H9 (cell line): ENCODE data around the gene INPP5E. TPM values are rescaled to one million over a fixed set of nuclear protein-coding genes. Genes with fewer than 3 reads are reported as not detected.

Experiments used
- DNase-seq: peaks from one replicate; pipeline ENCODE4 v3.0.0-alpha.2; 2017
- H2AFZ ChIP-seq: one replicate; pipeline ENCODE4 v1.6.1; 2013; ENCODE audit warnings: mild to moderate bottlenecking, low read length, control low read depth, moderate library complexity
- H2AK5ac ChIP-seq: 2 replicates; pipeline ENCODE4 v1.6.1; 2013; ENCODE audit warnings: low read length, control low read depth, mixed read lengths; ENCODE audit not compliant: insufficient read length
- H2BK120ac ChIP-seq: one replicate; pipeline ENCODE4 v1.6.1; 2013; ENCODE audit warnings: low read depth, mild to moderate bottlenecking, low read length, control low read depth, inconsistent platforms; ENCODE audit not compliant: poor library complexity, severe bottlenecking
- H2BK12ac ChIP-seq: 2 replicates; pipeline ENCODE4 v1.6.1; 2013; ENCODE audit warnings: low read length, control low read depth, mixed read lengths, low read depth; ENCODE audit not compliant: insufficient read length
- H2BK15ac ChIP-seq: 2 replicates; pipeline ENCODE4 v1.6.1; 2013; ENCODE audit warnings: low read depth, low read length, control low read depth
- H2BK20ac ChIP-seq: one replicate; pipeline ENCODE4 v1.6.1; 2013; ENCODE audit warnings: low read depth, mild to moderate bottlenecking, low read length, control low read depth, inconsistent platforms; ENCODE audit not compliant: poor library complexity, severe bottlenecking
- H2BK5ac ChIP-seq: 2 replicates; pipeline ENCODE4 v1.6.1; 2013; ENCODE audit warnings: low read length, control low read depth, mixed read lengths; ENCODE audit not compliant: insufficient read length
- H3K14ac ChIP-seq: 2 replicates; pipeline ENCODE4 v1.6.1; 2013; ENCODE audit warnings: low read length, control low read depth; ENCODE audit not compliant: insufficient read depth
- H3K18ac ChIP-seq: 2 replicates; pipeline ENCODE4 v1.6.1; 2013; ENCODE audit warnings: low read depth, mild to moderate bottlenecking, mixed read lengths, low read length, control low read depth; ENCODE audit not compliant: insufficient read length
- H3K23ac ChIP-seq: 2 replicates; pipeline ENCODE4 v1.6.1; 2013; ENCODE audit warnings: low read length, control low read depth, mixed read lengths, low read depth; ENCODE audit not compliant: insufficient read length
- H3K23me2 ChIP-seq: 2 replicates; pipeline ENCODE4 v1.6.1; 2013; ENCODE audit warnings: low read depth, mild to moderate bottlenecking, mixed read lengths, low read length, control low read depth; ENCODE audit not compliant: insufficient read length, poor library complexity, severe bottlenecking
- H3K27ac ChIP-seq: 2 replicates; pipeline ENCODE4 v1.5.1; 2013; ENCODE audit warnings: low read length, control low read depth, mixed read lengths, low read depth; ENCODE audit not compliant: insufficient read length
- H3K27me3 ChIP-seq: 2 replicates; pipeline ENCODE4 v1.6.1; 2013; ENCODE audit warnings: low read length, control low read depth, inconsistent platforms; ENCODE audit not compliant: insufficient read depth
- H3K4ac ChIP-seq: 2 replicates; pipeline ENCODE4 v1.6.1; 2013; ENCODE audit warnings: low read depth, mild to moderate bottlenecking, control low read depth, inconsistent platforms, low read length, moderate library complexity
- H3K4me1 ChIP-seq: 2 replicates; pipeline ENCODE4 v1.6.1; 2013; ENCODE audit warnings: low read length, control low read depth, inconsistent platforms; ENCODE audit not compliant: insufficient read depth
- H3K4me2 ChIP-seq: 2 replicates; pipeline ENCODE4 v1.6.1; 2013; ENCODE audit warnings: low read length, control low read depth, mixed read lengths; ENCODE audit not compliant: insufficient read length, insufficient read depth
- H3K56ac ChIP-seq: 2 replicates; pipeline ENCODE4 v1.6.1; 2013; ENCODE audit warnings: low read depth, mild to moderate bottlenecking, mixed read lengths, low read length, control low read depth; ENCODE audit not compliant: insufficient read length
- H3K79me1 ChIP-seq: 2 replicates; pipeline ENCODE4 v1.6.1; 2013; ENCODE audit warnings: low read depth, mild to moderate bottlenecking, moderate library complexity, low read length, control low read depth, inconsistent platforms; ENCODE audit not compliant: insufficient read depth, poor library complexity, severe bottlenecking
- H3K79me2 ChIP-seq: 2 replicates; pipeline ENCODE4 v1.6.1; 2013; ENCODE audit warnings: low read length, control low read depth, inconsistent platforms; ENCODE audit not compliant: insufficient read depth
- H3K9ac ChIP-seq: 2 replicates; pipeline ENCODE4 v1.6.1; 2013; ENCODE audit warnings: low read length, control low read depth, mixed read lengths; ENCODE audit not compliant: insufficient read length; ENCODE audit errors: extremely low read depth
- H3K9me3 ChIP-seq: one replicate; pipeline ENCODE4 v1.6.1; 2013; ENCODE audit warnings: low read depth, low read length, inconsistent platforms; ENCODE audit not compliant: control insufficient read depth
- H3T11ph ChIP-seq: one replicate; pipeline ENCODE4 v1.6.1; 2013; ENCODE audit warnings: mild to moderate bottlenecking, low read length, control low read depth, inconsistent platforms
- H4K20me1 ChIP-seq: one replicate; pipeline ENCODE4 v1.6.1; 2013; ENCODE audit not compliant: control insufficient read depth, insufficient read length, insufficient read depth
- H4K5ac ChIP-seq: 2 replicates; pipeline ENCODE4 v1.6.1; 2013; ENCODE audit warnings: low read depth, mild to moderate bottlenecking, mixed read lengths, low read length, control low read depth; ENCODE audit not compliant: insufficient read length
- H4K8ac ChIP-seq: replicated peaks from 2 replicates; pipeline ENCODE4 v1.6.1; 2013; ENCODE audit warnings: low read length, control low read depth, mixed read lengths, low read depth; ENCODE audit not compliant: insufficient read length
- H4K91ac ChIP-seq: 2 replicates; pipeline ENCODE4 v1.6.1; 2013; ENCODE audit warnings: low read depth, mild to moderate bottlenecking, moderate library complexity, mixed read lengths, low read length, control low read depth; ENCODE audit not compliant: insufficient read length
- H3K27ac Mint-ChIP-seq, 3 experiments: 2 replicates in 2 of 3; 3 replicates in 1 of 3; pipeline ENCODE4 v1.8.0; 2020 to 2021; ENCODE audit warnings: mixed read lengths in 3 of 3, mild to moderate bottlenecking in 1 of 3, moderate library complexity in 1 of 3
- H3K27me3 Mint-ChIP-seq: 2 replicates; pipeline ENCODE4 v1.8.0; 2021; ENCODE audit warnings: low read depth, mild to moderate bottlenecking, moderate library complexity, mixed read lengths
- H3K36me3 Mint-ChIP-seq, 3 experiments: 2 replicates in 2 of 3; 3 replicates in 1 of 3; pipeline ENCODE4 v1.8.0; 2020 to 2021; ENCODE audit warnings: low read depth in 3 of 3, mixed read lengths in 3 of 3; ENCODE audit not compliant: insufficient read depth in 1 of 3
- H3K4me1 Mint-ChIP-seq, 2 experiments: 2 replicates each; pipeline ENCODE4 v1.8.0; 2020; ENCODE audit warnings: mixed read lengths in 2 of 2
- H3K4me3 Mint-ChIP-seq, 2 experiments: 2 replicates in 1 of 2; 3 replicates in 1 of 2; pipeline ENCODE4 v1.8.0; 2020 to 2021; ENCODE audit warnings: mild to moderate bottlenecking in 2 of 2, mixed read lengths in 2 of 2, moderate library complexity in 1 of 2
- H3K9me3 Mint-ChIP-seq, 2 experiments: 2 replicates in 1 of 2; 3 replicates in 1 of 2; pipeline ENCODE4 v1.8.0; 2020; ENCODE audit warnings: mild to moderate bottlenecking in 2 of 2, mixed read lengths in 2 of 2, moderate library complexity in 1 of 2
- WGBS: extraction: QIAGEN DNeasy Blood & Tissue Kit; methylation state at CpG from one replicate; pipeline ENCODE4 v1.1.7; 2013; ENCODE audit warnings: missing lambda C conversion rate, low lambda C conversion rate, mixed read lengths; ENCODE audit not compliant: insufficient read length; ENCODE audit errors: extremely low coverage; 5-methylcytosine and 5-hydroxymethylcytosine counted together
- total RNA-seq: library from RNA; stranded (reverse); gene quantifications from 2 replicates; pipeline ENCODE4 v1.2.1, GENCODE V29; 2021
- TF ChIP-seq, protein P1 (sequence below): fragments of 200-600 bp; sonication (generic); conservative IDR thresholded peaks from 3 replicates; pipeline ENCODE4 v1.8.0; 2021; ENCODE audit warnings: antibody characterized with exemption, mild to moderate bottlenecking

The INPP5E gene
- total RNA-seq, 1 experiment from 2014 or later, result 21.0 TPM

DNA sequence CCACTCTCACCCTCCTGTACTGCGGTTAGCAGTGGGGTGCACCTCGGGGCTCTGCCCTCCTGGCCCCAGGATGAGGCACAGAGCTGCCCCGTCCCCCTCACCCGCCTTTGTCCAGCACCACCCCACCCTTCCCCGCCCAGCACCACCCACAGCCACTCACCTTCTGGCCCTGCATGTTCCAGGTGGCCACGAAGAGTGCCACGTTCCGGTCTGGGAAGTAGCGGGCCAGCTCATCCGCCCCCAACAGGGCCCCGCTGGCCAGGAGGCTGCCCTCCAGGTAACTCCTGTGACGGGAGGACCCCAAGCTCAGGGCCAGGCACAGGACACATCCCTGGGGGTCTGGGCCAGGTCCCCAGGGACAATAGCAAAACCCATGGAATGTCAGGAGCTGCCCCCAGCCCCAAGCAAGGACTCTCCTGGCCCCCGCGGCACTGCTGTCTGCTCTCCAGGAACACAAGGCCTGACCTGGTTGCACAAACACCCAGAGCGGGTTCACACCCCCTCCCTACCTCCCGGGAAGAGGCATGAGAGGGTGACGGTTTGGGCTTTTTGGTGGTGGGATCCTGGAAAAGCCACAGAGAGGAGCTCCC lies 5.0 kb downstream of the INPP5E start:
- Histone ChIP-seq H4K8ac (no peak overlapping the region), H3K23ac (no peak overlapping the region), H3K9me3 (no peaks in the 10 kb centered on the region), H2BK15ac (no peak overlapping the region), H3K14ac (no peak overlapping the region), H2AK5ac (no peak overlapping the region), H3K27ac (no peak overlapping the region), H3K79me1 (peaks cover 2% of the 10 kb centered on the region), H3K56ac (no peak overlapping the region), H3K27me3 (no peaks in the 10 kb centered on the region), H3T11ph (no peak overlapping the region), H3K18ac (no peak overlapping the region), H3K4ac (no peak overlapping the region), H3K9ac (no peak overlapping the region), H4K20me1 (no peaks in the 10 kb centered on the region), H4K91ac (no peak overlapping the region), H3K4me2 (no peak overlapping the region), H2BK5ac (no peak overlapping the region), H3K79me2 (peaks cover 5% of the 10 kb centered on the region; the same call in 1 of the 2 replicates), H2BK20ac (no peak overlapping the region), H3K4me1 (no peaks in the 10 kb centered on the region), H2AFZ (no peak overlapping the region), H4K5ac (no peak overlapping the region), H2BK12ac (no peak overlapping the region), H2BK120ac (no peak overlapping the region), H3K23me2 (peaks cover 14% of the 10 kb centered on the region)
- H3K36me3 Mint-ChIP-seq, result peaks cover 4 to 18% (median 12%) of the 10 kb centered on the region in 3 experiments; a peak in 6 of 7 replicates
- no peak overlapping the region for H3K4me3 Mint-ChIP-seq
- H3K4me1 Mint-ChIP-seq, result peaks cover 16 to 18% of the 10 kb centered on the region in 2 experiments
- no peaks in the 10 kb centered on the region for H3K27me3 Mint-ChIP-seq
- no CpG with 5 or more reads among the region's 17 CpGs for WGBS
- no peak overlapping the region; a peak in 1 of 7 replicates for H3K27ac Mint-ChIP-seq
- H3K9me3 Mint-ChIP-seq, result no peaks in the 10 kb centered on the region
- no peak for DNase-seq
- TF ChIP-seq, protein P1, sequence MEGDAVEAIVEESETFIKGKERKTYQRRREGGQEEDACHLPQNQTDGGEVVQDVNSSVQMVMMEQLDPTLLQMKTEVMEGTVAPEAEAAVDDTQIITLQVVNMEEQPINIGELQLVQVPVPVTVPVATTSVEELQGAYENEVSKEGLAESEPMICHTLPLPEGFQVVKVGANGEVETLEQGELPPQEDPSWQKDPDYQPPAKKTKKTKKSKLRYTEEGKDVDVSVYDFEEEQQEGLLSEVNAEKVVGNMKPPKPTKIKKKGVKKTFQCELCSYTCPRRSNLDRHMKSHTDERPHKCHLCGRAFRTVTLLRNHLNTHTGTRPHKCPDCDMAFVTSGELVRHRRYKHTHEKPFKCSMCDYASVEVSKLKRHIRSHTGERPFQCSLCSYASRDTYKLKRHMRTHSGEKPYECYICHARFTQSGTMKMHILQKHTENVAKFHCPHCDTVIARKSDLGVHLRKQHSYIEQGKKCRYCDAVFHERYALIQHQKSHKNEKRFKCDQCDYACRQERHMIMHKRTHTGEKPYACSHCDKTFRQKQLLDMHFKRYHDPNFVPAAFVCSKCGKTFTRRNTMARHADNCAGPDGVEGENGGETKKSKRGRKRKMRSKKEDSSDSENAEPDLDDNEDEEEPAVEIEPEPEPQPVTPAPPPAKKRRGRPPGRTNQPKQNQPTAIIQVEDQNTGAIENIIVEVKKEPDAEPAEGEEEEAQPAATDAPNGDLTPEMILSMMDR, result no peak
